Measurements from ENCODE around the gene RGS16.
"Not testable (repeated sequence)": the region's sequence is repeated elsewhere in the genome, so short reads cannot be mapped to it uniquely, and the experiment has no call there.

RGS16 gene

GRCh38 chr1:182604175-182605164, at the start of gene RGS16:
Gene RGS16 (minus strand): TSS chr1:182604389. CDS start chr1:182604259, 130 bp downstream.
- DNase-seq: peak; percentile 95

GRCh38 chr1:182653986-182654385, 49.8 kb upstream of the RGS16 start:
- DNase-seq: no peak

GRCh38 chr1:182652933-182653332, 48.7 kb upstream of the RGS16 start:
- no peak for DNase-seq

GRCh38 chr1:182651339-182651724, 47.1 kb upstream of the RGS16 start:
- no peak for DNase-seq

- no peak for DNase-seq
Measured at GRCh38 chr1:182650678-182651338, 46.6 kb upstream of the RGS16 start.

GRCh38 chr1:182649041-182649440, 44.9 kb upstream of the RGS16 start:
- DNase-seq: no peak

GRCh38 chr1:182646739-182647138, 42.5 kb upstream of the RGS16 start:
- no peak for DNase-seq

- DNase-seq: no peak
Measured at GRCh38 chr1:182644886-182645285, 40.7 kb upstream of the RGS16 start.

- DNase-seq: peak; percentile 6
Measured at GRCh38 chr1:182643699-182644098, 39.5 kb upstream of the RGS16 start.

- no peak for DNase-seq
Measured at GRCh38 chr1:182642461-182642860, 38.3 kb upstream of the RGS16 start.

GRCh38 chr1:182641561-182641960, 37.4 kb upstream of the RGS16 start:
- peak; percentile 25 for DNase-seq

GRCh38 chr1:182639330-182639729, 35.1 kb upstream of the RGS16 start:
- DNase-seq: no peak

- DNase-seq: no peak
Measured at GRCh38 chr1:182637769-182638168, 33.6 kb upstream of the RGS16 start.

- no peak for DNase-seq
Measured at GRCh38 chr1:182635871-182636270, 31.7 kb upstream of the RGS16 start.

GRCh38 chr1:182634306-182635072, 30.3 kb upstream of the RGS16 start:
- peak; percentile 87 for DNase-seq

- DNase-seq: peak; percentile 99
Measured at GRCh38 chr1:182633657-182634281, 29.6 kb upstream of the RGS16 start.

- DNase-seq: no peak
Measured at GRCh38 chr1:182633031-182633430, 28.8 kb upstream of the RGS16 start.

- DNase-seq: not testable (repeated sequence)
Measured at GRCh38 chr1:182632441-182632857, 28.3 kb upstream of the RGS16 start.

- no peak for DNase-seq
Measured at GRCh38 chr1:182631954-182632353, 27.8 kb upstream of the RGS16 start.

GRCh38 chr1:182631053-182631677, 27.0 kb upstream of the RGS16 start:
- DNase-seq: no peak

GRCh38 chr1:182630586-182630985, 26.4 kb upstream of the RGS16 start:
- DNase-seq: no peak

- DNase-seq: no peak
Measured at GRCh38 chr1:182629499-182630096, 25.4 kb upstream of the RGS16 start.
